GM18511 (cell line): ENCODE measurements around the gene JMJD7.
"Not testable (repeated sequence)": the region's sequence is repeated elsewhere in the genome, so short reads cannot be mapped to it uniquely, and the experiment has no call there.

Experiments
- ATAC-seq: cut with Tn5 transposase; IDR thresholded peaks from one replicate; pipeline ENCODE4 v1.9.1; 2021; ENCODE audit warnings: mild to moderate bottlenecking, moderate library complexity; ENCODE audit not compliant: unreplicated experiment

Gene JMJD7

DNA sequence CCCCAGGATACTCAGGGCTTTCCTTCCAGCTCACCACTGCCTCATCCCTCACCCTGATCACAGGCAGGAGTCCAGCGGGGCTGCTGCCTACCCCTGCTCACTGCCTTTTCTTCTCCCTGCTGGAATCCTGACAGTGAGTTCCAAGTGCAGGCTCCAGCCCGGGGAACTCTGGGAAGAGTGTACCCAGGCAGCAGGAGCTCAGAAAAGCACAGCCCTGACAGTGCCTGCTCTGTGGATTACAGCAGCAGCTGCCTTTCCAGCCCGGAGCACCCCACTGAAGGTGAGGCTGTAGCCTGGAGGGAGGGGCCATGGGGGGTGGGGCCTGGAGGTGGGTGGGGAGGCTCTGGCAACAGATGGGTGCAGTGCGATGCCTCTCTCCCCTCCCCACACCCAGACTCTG, 6.1 kb upstream of the JMJD7 start:
- no peak for ATAC-seq

DNA sequence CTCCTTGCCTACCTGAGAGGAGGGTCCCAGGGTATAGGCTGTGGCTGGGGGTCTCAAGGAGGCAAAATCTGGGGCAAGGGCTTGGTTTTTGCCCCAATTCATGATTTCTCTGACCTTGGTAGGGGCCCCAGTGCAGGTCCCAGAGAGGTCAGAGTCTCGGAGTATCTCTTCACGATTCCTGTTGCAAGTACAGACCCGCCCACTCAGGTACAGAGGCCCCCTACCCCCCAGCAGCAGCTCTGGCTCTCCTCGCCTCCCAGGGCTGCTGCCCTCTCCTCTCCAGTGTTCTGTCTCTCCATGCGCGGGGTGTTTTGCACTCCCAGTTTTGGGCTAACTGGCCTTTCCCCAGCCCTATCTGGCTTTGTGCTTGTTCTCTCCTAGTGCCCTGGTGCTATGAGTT, 5.4 kb upstream of the JMJD7 start:
- no peak for ATAC-seq

DNA sequence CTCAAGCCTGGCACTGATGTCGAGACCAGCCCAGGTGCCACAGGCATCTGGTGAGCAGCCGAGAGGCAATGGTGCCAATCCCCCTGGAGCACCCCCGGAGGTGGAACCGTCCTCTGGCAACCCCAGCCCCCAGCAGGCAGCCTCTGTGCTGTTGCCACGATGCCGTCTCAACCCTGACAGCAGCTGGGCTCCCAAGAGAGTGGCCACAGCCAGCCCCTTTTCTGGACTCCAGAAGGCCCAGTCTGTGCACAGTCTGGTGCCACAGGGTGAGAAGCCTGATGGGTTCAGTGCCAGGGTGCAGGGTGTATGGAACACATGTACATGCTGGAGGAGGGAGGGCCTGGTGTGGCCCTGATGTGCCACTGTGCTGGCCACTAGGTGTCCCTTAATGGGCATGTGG, 4.9 kb upstream of the JMJD7 start:
- no peak for ATAC-seq

DNA sequence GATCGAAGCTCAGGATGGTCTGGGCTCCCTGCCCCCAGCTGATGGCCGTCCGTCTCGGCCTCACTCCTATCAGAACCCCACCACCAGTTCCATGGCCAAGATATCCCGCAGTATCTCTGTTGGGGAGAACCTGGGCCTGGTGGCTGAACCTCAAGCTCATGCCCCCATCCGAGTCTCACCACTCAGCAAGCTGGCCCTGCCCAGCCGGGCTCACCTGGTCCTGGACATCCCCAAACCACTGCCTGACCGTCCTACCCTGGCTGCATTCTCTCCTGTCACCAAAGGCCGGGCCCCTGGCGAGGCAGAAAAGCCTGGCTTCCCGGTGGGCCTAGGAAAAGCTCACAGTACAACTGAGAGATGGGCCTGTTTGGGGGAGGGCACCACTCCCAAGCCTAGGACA, 4.4 kb upstream of the JMJD7 start:
- no peak for ATAC-seq

DNA sequence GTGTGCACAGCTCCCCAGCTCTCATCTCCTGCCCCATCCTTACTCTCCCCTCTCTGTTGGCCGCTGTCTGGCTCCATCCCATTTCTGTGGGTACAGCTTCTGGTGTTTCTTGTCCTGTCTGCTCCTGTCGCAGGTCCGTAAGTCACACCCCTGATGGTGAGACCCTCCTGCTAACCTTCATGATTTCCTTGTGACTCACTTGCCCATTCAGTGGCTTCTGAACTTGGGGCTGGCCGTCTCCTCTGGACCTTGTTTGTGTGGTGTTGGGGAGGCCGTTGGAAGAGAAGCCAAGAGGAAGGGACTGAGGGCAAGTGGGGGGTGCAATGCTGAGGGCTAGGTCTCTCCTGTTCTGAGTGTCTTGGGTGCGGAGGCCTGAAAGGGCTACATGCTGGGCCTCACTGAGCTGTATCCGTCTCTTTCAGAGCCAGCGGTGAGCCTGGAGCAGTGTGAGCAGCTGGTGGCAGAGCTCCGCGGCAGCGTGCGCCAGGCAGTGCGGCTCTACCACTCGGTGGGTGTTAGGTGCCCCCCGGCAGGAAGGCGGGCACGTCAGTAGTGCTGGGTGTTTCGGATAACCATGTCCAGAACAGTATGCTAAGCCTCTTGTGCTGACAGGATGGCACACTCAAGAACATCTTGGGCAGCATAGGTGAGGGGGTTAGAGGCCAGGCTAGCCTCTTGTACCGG, 3.7 kb upstream of the JMJD7 start:
- ATAC-seq = no peak

DNA sequence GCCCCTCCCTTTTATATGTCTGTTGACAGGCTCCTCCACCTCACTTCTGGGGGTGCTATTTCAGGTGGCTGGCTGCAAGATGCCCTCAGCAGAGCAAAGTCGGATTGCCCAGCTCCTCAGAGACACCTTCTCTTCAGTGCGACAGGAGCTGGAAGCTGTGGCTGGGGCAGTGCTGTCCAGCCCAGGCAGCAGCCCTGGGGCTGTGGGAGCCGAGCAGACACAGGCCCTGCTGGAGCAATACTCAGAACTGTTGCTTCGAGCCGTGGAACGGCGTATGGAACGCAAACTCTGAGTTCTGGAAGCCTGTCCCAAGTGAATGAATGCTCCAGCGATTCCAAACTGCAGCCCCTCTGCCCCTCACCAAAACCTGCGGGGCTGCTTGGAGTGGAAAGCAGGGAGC, 2.7 kb upstream of the JMJD7 start:
- no peak for ATAC-seq

DNA sequence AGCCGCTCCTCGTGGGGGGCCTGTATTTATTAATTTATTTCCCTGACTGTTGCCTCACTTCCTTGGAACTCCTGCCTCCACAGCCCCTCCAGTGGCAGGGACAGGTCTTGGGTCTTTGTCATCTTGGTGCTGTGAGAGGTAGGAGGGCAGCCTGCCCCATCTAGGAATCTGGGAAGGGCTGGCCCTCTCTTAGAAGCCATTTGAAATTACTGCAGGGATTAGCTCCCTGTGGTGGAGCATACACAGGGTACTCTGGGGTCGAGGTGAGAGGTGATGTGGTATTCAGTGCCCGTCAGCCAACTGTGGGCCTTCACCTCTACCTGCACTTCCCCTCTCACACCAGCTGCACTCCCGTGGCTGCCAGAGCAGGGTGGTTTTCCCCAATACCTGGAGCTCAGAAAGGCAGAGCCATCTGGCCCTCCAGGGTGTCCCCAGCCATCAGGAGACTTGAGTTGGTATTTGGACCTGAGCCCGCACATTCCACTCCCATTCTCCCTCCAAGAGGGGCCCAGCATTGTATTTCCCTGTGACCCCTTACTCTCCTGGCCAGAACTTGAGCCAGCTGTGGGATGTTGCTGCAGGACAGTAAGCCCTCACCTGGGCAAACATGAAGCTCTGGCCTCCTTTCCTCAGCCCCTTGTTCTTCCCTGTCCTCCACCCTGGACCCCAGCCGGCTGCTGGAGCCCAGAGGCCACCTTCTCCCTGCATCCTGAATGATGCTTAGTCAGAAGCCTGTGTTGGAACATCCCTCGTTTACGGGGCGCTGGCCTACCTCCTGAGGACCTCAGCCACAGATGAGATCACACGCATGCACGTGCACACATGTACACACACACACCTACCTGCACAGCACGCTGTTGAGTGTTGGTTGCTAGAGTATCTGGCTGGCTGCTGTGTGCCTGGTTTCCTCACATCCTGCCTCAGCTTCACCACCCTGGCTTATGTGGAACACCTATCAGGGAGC, 2.0 kb upstream of the JMJD7 start:
- ATAC-seq = no peak

DNA sequence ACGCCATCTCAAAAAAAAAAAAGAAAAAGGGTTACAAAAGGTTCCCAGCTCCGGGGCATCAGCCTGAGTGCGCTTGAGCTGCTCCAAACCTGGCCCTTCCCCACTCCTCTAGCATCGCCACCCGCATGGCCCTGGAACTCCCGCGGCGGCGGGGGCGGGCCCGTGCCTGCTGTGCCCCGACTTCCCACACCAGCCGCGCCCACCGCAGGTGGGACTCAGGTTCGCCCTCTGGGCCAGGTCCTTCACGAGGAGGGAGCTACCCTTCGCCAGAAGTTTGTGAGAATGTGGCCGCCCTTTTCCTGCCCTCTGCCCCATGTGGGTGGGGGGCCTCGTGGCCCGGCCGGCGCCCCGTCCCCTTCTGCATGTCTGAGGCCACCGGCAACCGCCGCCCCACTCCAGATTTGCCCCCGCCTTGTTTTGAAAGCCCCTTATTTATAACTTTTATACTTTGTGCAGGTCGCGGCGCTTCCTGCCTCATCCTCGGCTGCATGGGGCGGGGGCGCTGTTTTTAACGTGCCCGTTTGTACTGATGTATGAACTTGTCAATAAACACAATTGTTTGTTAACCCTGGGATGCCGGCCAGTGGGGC, 507 bp upstream of the JMJD7 start:
- no peak for ATAC-seq

DNA sequence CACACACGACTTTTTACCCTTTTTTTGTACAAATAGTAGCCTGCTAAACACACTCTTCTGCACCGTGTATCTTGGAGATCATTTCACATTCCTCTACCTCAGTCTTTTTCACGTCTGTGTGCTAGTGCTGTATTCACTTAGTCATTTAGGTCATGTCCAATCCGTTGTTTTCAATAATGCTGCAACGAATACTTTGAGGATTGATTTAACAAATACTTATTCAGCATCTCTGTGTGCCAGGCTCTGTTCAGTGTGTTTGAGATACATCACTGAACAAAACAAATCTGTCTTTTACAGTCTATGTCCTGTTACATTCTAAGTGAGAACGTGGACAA, 882 bp downstream of the JMJD7 start:
- ATAC-seq = no peak

DNA sequence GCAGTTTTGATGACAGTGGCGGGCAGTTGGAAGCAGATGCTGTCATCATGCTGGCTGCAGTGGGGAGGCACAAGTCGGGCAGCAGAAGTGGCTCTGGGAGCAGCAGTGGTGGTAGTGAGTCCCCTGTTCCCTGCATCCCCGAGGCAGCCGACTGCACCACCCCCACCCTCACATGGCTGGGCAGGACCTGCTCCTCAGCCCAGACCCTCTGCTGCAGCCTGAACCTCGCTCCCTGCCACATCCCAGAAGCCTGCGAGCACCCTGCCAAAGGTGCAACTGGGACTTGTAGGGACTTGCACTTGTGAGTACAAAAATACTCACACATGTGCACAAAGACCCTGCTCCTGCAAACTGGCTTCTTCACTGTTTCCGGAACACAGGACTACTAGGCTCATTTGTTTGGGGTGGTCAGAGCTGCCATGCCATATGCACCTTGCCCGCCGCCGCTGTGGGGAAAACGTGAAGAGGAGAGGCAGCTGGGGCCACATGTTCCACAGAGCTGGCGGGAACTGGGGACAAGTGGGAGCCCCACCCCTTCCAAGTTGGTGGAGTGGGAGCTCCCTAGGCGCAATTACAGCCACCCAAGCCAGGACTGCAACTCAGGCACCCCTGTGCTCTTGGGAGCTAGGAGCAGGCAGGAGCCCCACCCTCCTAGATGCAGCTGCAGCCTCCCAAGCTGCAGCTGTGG, 2.2 kb downstream of the JMJD7 start:
- ATAC-seq = no peak

DNA sequence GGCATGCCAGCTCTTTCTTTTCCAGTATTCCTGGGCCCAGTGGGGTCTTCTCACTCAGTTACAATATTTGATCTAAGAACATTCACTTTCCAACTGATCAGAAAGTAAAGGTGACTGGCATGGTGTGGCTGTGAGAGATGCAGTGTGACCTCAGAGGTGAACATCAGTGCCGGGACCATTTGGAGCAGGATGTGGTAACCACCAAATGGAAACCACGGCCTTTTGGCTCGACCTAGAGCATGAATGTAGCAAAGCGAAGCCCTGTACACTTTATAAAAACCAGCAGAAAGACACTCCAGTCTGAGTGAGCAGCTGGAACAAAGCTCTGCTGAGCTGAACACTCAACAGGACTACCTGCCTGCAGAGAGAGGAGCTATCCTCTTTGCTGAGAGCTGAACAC, 3.4 kb downstream of the JMJD7 start:
- ATAC-seq = not testable (repeated sequence)

DNA sequence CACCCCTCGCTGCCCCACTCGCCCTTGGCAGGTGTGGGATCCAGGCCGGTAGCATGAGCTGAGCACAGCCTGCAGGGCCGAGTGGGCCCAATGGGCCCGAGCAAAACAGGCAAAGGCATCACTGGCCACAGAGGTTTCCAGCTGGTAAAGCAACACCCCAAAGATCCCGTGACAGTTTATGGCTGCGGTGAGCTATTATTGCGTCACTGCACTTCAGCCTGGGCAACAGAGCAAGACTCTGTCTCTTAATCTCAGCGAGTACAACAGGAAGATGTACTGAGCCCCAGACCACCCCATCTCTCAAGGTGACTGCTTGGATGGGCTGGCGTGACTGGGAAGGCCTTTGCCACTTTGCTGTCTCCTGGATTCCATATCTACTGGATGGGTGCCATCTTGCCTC, 4.3 kb downstream of the JMJD7 start:
- no peak for ATAC-seq

DNA sequence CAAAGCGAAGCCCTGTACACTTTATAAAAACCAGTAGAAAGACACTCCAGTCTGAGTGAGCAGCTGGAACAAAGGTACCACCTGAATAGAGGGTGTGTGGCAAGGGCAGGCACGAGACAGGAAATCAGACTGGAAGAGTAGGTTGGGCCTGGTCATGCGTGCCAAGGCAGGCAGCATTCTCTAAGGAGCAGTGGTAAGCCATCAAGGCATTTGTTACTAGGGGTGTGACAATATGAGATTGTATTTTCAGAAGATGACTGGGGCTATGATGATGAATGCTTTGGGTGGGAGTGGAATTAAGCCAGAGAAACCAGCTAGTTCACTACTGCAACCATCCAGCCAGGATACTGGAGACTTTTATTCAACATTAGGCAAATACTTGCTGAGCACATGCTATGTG, 5.0 kb downstream of the JMJD7 start:
- ATAC-seq = no peak

DNA sequence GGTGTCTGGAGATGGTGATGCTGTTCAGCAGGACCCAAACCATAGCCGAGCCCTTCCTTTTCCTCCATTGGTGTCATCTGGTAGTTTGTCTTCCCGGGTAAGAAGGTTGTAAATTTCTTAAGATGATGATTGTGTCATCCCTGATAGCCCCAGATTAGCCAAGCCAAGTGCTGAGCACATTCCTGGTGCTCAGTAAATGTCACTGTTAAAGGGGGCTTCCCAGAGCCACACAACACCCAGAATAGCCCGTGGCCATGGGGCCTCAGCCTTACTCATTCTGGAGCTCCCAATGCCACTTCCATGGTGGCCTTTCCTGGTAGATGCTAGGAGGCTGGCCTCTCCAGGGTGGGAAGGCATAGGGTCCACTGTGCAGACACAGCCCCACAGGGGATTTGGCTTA, 6.2 kb downstream of the JMJD7 start:
- ATAC-seq = no peak

DNA sequence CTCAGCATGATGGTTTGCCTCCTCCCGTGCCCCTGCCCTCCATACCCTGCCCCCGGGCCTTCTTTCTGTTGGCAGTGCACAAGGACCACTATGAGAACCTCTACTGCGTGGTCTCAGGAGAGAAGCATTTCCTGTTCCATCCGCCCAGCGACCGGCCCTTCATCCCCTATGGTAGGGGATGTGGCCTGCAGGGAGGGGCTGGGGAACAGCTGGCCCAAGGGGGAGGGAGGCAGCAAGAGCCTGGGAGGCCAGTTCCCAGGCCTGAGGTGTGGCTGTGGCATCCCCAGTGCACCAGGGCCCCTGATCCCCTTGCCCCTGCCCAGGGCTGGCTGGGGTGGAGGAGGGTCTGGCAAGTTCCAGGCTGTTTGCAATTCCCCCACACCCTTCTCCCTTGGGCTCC, 8.2 kb downstream of the JMJD7 start:
- ATAC-seq = no peak

DNA sequence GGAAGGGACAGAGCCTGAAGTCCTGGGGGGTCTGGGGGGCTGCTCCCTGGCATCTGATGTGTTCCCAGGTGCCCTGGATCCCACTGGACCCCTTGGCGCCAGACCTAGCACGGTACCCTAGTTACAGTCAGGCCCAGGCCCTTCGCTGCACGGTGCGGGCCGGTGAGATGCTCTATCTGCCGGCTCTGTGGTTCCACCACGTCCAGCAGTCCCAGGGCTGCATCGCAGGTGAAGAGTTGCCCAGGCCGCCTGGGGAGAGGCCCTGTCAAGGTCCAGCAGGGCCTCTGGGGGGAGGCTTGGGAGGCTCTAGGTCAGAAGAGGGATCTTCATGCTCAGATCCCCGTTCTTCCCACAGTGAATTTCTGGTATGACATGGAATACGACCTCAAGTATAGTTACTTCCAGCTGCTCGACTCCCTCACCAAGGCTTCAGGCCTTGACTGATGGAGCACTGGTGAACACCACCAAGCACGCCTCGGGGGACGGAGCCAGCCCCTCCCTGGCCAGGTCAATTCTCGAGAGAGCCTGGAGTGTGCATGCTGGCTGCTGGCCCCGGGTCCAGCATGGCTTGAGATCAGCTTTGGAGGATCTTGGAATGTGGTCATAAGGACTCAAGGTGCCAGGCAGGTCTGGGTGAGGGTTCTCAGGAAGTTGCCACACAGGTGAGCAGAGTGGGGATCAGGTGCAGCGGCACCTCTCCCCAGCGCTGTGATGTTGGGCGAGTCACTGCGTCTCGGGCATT, 9.0 kb downstream of the JMJD7 start:
- ATAC-seq = no peak

DNA sequence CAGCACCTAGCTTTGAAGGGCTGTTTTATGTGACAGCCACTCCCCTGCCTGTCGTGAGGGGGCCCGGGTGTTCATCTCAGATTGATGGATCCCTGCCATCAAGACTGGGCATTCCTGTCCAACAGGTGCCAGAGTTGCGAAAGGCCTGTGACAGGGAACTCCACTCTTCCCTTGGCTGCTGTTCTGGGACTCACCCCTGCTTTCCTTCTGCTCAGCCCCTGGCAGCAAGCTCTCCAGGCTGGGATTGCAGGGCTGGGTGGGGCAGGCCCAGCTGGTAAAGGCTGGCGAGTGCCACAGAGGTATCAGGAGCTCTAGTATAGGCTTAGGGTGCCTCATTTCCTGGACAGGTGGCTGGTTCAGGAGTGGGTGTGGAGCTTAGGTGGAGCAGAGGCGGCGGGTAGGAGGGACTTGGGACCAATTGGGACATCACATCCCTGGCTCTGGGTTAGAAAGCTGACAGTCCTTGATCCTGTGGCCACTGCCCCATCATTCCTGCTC, 10.6 kb downstream of the JMJD7 start, which contains the start of gene PLA2G4B:
TSS of gene PLA2G4B (plus strand) at position 448 of the 498 bp plus-strand sequence. CDS start 67 bp downstream, outside the sequence.
- no peak for ATAC-seq

DNA sequence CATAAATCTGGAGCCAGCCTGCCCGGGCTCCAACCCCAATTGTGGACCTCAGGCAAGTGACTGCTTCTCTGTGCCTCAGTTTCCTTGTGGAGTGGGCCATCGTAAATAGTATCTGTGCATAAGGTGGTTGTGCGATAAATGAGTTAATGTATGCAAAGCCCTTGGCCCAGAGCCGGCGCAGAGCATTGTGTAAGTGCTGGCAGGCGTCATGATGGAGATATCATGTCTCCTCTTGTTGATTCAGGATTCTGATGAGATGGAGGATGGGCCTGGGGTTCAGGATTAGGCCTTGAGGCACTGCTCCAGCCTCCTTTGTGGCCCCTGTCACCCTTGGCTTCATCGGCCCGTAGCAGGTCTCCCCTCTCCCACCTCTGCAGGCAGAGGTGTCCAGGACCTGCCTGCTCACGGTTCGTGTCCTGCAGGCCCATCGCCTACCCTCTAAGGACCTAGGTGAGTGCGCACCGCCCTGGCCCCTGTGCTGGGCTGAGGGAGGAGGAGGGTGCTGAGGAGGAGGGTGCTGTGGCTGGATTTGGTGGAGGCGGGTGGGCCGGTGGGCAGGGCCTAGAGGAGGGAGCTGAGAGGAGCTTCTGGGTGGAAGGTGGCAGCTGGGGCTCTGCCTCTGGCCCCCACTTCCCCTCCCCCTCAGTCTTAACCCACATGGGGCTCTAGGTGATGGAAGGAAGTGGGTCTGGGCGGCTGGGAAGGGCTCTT, 12.0 kb downstream of the JMJD7 start:
- no peak for ATAC-seq

DNA sequence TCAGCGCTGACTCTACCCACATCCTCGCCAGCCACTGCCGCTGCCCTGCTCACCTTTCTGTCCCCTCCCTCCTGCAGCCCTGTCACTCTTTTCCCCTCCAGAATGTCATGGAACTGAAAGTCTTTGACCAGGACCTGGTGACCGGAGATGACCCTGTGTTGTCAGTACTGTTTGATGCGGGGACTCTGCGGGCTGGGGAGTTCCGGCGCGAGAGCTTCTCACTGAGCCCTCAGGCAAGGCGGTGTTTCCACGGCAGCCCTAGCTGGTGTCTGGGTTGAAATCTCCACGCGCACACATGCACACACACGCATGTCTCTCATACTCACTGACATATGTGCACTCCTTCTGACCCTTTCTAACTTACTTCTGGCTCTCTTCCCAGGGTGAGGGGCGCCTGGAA, 12.8 kb downstream of the JMJD7 start:
- no peak for ATAC-seq

DNA sequence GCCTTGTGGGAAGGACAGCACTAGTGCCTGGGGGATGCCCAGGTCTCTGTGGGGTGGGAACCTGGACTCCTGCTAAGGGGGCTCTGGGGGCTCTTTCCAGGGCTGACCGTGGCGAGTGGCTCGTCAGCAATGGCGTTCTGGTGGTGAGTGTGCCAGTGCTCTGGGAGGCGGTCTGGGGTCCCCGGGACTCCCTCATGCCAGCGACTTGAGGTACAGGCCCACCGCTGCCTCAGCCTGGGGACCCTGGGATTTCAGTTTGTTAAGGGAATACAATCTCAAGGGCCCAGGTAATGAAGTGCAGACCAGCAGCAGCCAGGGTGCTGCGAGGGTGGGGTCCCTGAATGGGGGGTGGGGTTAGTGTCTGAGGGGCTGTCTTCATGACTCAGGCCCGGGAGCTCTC, 13.2 kb downstream of the JMJD7 start:
- ATAC-seq = no peak
